HepG2 (cell line): ENCODE data around the gene PKLR. TPM values are rescaled to one million over a fixed set of nuclear protein-coding genes. Genes with fewer than 3 reads are reported as not detected.

Experiments
- BRD4 ChIP-seq: sonication (generic); formaldehyde crosslinking; IDR thresholded peaks from 2 replicates; pipeline ENCODE4 v1.4.0; 2020; ENCODE audit warnings: missing genetic modification reagents
- ISL2 ChIP-seq: sonication (generic); formaldehyde crosslinking; IDR thresholded peaks from 2 replicates; pipeline ENCODE4 v1.5.0; 2020; ENCODE audit warnings: missing genetic modification reagents
- NCOR1 ChIP-seq: fragments of 200-600 bp; sonication (generic); IDR thresholded peaks from 2 replicates; pipeline ENCODE4 v1.7.0; 2017; ENCODE audit warnings: antibody characterized with exemption, low read length, borderline replicate concordance
- RFX3 ChIP-seq: IDR thresholded peaks from 2 replicates; pipeline ENCODE4 v1.6.1; 2016; ENCODE audit warnings: missing biosample characterization, missing genetic modification reagents
- SETDB1 ChIP-seq: sonication (generic); formaldehyde crosslinking; IDR thresholded peaks from 2 replicates; pipeline ENCODE4 v1.5.1; 2020; ENCODE audit warnings: missing genetic modification reagents, mild to moderate bottlenecking, borderline replicate concordance
- ZBTB20 ChIP-seq: sonication (generic); formaldehyde crosslinking; IDR thresholded peaks from 2 replicates; pipeline ENCODE4 v1.8.1; 2023; ENCODE audit warnings: missing genetic modification reagents, low read depth, mild to moderate bottlenecking, borderline replicate concordance
- ZNF101 ChIP-seq: sonication (generic); formaldehyde crosslinking; IDR thresholded peaks from 2 replicates; pipeline ENCODE4 v1.4.0; 2020; ENCODE audit warnings: mild to moderate bottlenecking, low read depth, missing genetic modification reagents, borderline replicate concordance
- ZNF232 ChIP-seq: sonication (generic); formaldehyde crosslinking; IDR thresholded peaks from 2 replicates; pipeline ENCODE4 v1.4.0; 2020; ENCODE audit warnings: missing genetic modification reagents, borderline replicate concordance
- ZNF644 ChIP-seq: IDR thresholded peaks from 2 replicates; pipeline ENCODE4 v1.6.1; 2016; ENCODE audit warnings: low read depth
- ZSCAN20 ChIP-seq: sonication (generic); formaldehyde crosslinking; IDR thresholded peaks from 2 replicates; pipeline ENCODE4 v1.4.0; 2020; ENCODE audit warnings: missing genetic modification reagents, mild to moderate bottlenecking, borderline replicate concordance
- polyA plus RNA-seq, 8 experiments: library from polyadenylated mRNA; depleted of rRNA in 3 of 8; stranded (reverse) in 7 of 8; unstranded in 1 of 8; fragments of >200 nt; fragmentation: Illumina TruSeq in 4 of 8; extraction: Trizol in 4 of 8; gene quantifications; 2 replicates each; pipeline versions ENCODE4 v1.2.1 to v1.2.3, GENCODE V29; 2011 to 2016; ENCODE audit warnings: low read depth in 4 of 8, missing spikeins in 1 of 8, mixed read lengths in 1 of 8; ENCODE audit not compliant: insufficient read depth in 1 of 8
- total RNA-seq, 5 experiments: library from RNA; depleted of rRNA; stranded (reverse); fragments of >200 nt; fragmentation: Illumina TruSeq; extraction: Trizol; gene quantifications; 2 replicates each; pipeline ENCODE4 v1.2.3, GENCODE V29; 2016; ENCODE audit warnings: low read depth in 1 of 5
- TF ChIP-seq, protein P1 (sequence below): sonication (generic); formaldehyde crosslinking; IDR thresholded peaks from 2 replicates; pipeline ENCODE4 v1.5.1; 2020; ENCODE audit warnings: missing genetic modification reagents, mild to moderate bottlenecking, borderline replicate concordance
- TF ChIP-seq, protein P2 (sequence below): sonication (generic); formaldehyde crosslinking; IDR thresholded peaks from 2 replicates; pipeline ENCODE4 v1.9.0; 2021; ENCODE audit warnings: missing genetic modification reagents, borderline replicate concordance
- TF ChIP-seq, protein P3 (sequence below): sonication (generic); formaldehyde crosslinking; IDR thresholded peaks from 2 replicates; pipeline ENCODE4 v1.4.0; 2020; ENCODE audit warnings: missing genetic modification reagents; ENCODE audit errors: not compliant biosample characterization
- TF ChIP-seq, protein P4 (sequence below): sonication (generic); formaldehyde crosslinking; IDR thresholded peaks from 2 replicates; pipeline ENCODE4 v1.4.0; 2020; ENCODE audit warnings: missing genetic modification reagents, mild to moderate bottlenecking, borderline replicate concordance
- TF ChIP-seq, protein P5 (sequence below): sonication (generic); formaldehyde crosslinking; IDR thresholded peaks from 2 replicates; pipeline ENCODE4 v1.8.1; 2023; ENCODE audit warnings: mild to moderate bottlenecking, missing genetic modification reagents, borderline replicate concordance
- TF ChIP-seq, protein P6 (sequence below): sonication (generic); formaldehyde crosslinking; IDR thresholded peaks from 2 replicates; pipeline ENCODE4 v1.8.1; 2022; ENCODE audit warnings: low read depth, mild to moderate bottlenecking, missing genetic modification reagents
- TF ChIP-seq, protein P7 (sequence below): sonication (generic); formaldehyde crosslinking; IDR thresholded peaks from 2 replicates; pipeline ENCODE4 v1.4.0; 2020; ENCODE audit warnings: mild to moderate bottlenecking, missing genetic modification reagents

Gene PKLR
- total and polyA plus RNA-seq, 2 of the 13 experiments (the other 11 are each of a cell fraction or from before 2014, with no cell fraction given): 10.3 to 29.3 TPM

DNA sequence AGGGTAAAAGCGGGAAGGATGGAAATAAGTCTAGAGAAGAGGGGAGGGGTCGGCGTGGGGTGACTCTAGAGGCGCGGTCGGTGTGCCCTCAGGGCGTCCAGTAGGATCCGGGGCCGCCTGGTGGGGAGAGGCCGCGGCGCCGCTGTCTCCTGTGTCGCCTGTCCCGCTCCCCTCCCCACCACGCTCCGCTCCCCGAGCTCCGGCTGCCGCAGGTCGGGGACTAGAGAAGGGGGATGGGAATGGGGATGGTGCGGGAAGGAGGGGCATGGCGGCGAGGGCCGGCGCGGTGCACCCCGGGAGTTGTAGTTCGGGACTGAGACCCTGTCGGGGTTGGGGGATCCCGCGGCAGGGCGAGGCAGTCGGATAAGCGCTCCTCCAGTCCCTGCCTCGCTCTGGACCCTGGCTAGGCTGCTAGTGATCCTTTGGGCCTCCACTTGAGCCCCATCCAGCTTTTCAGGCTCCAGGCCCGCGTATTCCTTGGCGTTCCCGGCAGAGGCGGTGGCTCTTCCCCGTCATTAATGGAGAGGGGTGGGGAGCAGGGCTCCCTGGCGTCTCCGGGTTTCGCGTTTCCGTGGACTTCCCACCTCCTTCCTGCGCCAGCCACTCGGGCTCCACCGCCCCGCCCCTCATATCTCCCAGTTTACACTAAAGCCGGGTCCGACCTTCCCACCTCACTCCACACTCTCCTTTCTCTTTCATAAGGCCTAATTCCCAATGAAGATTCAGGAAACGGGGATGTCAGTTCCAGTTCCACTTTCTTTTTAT lies 45.8 kb downstream of the PKLR start, which contains the start of gene ENTREP3 (continued):
- TF ChIP-seq, protein P1, sequence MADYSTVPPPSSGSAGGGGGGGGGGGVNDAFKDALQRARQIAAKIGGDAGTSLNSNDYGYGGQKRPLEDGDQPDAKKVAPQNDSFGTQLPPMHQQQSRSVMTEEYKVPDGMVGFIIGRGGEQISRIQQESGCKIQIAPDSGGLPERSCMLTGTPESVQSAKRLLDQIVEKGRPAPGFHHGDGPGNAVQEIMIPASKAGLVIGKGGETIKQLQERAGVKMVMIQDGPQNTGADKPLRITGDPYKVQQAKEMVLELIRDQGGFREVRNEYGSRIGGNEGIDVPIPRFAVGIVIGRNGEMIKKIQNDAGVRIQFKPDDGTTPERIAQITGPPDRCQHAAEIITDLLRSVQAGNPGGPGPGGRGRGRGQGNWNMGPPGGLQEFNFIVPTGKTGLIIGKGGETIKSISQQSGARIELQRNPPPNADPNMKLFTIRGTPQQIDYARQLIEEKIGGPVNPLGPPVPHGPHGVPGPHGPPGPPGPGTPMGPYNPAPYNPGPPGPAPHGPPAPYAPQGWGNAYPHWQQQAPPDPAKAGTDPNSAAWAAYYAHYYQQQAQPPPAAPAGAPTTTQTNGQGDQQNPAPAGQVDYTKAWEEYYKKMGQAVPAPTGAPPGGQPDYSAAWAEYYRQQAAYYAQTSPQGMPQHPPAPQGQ: no peak
- TF ChIP-seq, protein P2, sequence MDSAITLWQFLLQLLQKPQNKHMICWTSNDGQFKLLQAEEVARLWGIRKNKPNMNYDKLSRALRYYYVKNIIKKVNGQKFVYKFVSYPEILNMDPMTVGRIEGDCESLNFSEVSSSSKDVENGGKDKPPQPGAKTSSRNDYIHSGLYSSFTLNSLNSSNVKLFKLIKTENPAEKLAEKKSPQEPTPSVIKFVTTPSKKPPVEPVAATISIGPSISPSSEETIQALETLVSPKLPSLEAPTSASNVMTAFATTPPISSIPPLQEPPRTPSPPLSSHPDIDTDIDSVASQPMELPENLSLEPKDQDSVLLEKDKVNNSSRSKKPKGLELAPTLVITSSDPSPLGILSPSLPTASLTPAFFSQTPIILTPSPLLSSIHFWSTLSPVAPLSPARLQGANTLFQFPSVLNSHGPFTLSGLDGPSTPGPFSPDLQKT: no peak
- TF ChIP-seq BRD4 (CRISPR knock-in tag): peak; percentile 81
- TF ChIP-seq ZSCAN20: peak; percentile 67; the same call in 1 of the 2 replicates
- TF ChIP-seq, protein P3, sequence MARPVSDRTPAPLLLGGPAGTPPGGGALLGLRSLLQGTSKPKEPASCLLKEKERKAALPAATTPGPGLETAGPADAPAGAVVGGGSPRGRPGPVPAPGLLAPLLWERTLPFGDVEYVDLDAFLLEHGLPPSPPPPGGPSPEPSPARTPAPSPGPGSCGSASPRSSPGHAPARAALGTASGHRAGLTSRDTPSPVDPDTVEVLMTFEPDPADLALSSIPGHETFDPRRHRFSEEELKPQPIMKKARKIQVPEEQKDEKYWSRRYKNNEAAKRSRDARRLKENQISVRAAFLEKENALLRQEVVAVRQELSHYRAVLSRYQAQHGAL (CRISPR knock-in tag): no peak
- TF ChIP-seq RFX3 (CRISPR knock-in tag): no peak
- TF ChIP-seq, protein P4, sequence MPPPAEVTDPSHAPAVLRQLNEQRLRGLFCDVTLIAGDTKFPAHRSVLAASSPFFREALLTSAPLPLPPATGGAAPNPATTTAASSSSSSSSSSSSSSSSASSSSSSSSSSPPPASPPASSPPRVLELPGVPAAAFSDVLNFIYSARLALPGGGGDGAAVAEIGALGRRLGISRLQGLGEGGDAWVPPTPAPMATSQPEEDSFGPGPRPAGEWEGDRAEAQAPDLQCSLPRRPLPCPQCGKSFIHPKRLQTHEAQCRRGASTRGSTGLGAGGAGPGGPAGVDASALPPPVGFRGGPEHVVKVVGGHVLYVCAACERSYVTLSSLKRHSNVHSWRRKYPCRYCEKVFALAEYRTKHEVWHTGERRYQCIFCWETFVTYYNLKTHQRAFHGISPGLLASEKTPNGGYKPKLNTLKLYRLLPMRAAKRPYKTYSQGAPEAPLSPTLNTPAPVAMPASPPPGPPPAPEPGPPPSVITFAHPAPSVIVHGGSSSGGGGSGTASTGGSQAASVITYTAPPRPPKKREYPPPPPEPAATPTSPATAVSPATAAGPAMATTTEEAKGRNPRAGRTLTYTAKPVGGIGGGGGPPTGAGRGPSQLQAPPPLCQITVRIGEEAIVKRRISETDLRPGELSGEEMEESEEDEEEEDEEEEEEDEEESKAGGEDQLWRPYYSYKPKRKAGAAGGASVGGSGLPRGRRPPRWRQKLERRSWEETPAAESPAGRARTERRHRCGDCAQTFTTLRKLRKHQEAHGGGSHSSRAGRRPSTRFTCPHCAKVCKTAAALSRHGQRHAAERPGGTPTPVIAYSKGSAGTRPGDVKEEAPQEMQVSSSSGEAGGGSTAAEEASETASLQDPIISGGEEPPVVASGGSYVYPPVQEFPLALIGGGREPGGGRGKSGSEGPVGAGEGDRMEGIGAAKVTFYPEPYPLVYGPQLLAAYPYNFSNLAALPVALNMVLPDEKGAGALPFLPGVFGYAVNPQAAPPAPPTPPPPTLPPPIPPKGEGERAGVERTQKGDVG (CRISPR knock-in tag): no peak
- TF ChIP-seq ZBTB20: no peak
- TF ChIP-seq, protein P5, sequence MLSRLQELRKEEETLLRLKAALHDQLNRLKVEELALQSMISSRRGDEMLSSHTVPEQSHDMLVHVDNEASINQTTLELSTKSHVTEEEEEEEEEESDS (CRISPR knock-in tag): no peak
- no peak for TF ChIP-seq SETDB1 (CRISPR knock-in tag)
- TF ChIP-seq, protein P6, sequence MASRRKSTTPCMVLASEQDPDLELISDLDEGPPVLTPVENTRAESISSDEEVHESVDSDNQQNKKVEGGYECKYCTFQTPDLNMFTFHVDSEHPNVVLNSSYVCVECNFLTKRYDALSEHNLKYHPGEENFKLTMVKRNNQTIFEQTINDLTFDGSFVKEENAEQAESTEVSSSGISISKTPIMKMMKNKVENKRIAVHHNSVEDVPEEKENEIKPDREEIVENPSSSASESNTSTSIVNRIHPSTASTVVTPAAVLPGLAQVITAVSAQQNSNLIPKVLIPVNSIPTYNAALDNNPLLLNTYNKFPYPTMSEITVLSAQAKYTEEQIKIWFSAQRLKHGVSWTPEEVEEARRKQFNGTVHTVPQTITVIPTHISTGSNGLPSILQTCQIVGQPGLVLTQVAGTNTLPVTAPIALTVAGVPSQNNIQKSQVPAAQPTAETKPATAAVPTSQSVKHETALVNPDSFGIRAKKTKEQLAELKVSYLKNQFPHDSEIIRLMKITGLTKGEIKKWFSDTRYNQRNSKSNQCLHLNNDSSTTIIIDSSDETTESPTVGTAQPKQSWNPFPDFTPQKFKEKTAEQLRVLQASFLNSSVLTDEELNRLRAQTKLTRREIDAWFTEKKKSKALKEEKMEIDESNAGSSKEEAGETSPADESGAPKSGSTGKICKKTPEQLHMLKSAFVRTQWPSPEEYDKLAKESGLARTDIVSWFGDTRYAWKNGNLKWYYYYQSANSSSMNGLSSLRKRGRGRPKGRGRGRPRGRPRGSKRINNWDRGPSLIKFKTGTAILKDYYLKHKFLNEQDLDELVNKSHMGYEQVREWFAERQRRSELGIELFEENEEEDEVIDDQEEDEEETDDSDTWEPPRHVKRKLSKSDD (CRISPR knock-in tag): no peak
- TF ChIP-seq, protein P7, sequence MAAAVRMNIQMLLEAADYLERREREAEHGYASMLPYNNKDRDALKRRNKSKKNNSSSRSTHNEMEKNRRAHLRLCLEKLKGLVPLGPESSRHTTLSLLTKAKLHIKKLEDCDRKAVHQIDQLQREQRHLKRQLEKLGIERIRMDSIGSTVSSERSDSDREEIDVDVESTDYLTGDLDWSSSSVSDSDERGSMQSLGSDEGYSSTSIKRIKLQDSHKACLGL (CRISPR knock-in tag): no peak; the same call in 1 of the 2 replicates
- peak; percentile 57; the same call in 1 of the 2 replicates for TF ChIP-seq ISL2 (CRISPR knock-in tag)
- peak; percentile 63; the same call in 1 of the 2 replicates for TF ChIP-seq ZNF232 (CRISPR knock-in tag)
- no peak for TF ChIP-seq NCOR1
- TF ChIP-seq ZNF101: no peak
- no peak for TF ChIP-seq ZNF644 (CRISPR knock-in tag)
